Activated naive CD4-positive, alpha-beta T cell treated with Interleukin-2 at 50 U/mL for 16 hours (primary cell): Measurements from ENCODE around the gene TOPORS.

Experiments
- DNase-seq: peaks from one replicate; pipeline ENCODE4 v3.0.0-alpha.2; 2020

The TOPORS gene

GRCh38 chr9:32501868-32502267 is 50.5 kb downstream of the TOPORS start:
- no peak for DNase-seq

- DNase-seq = no peak
These were observed 51.6 kb downstream of the TOPORS start for GRCh38 chr9:32500768-32501167.

GRCh38 chr9:32497921-32498320 is 54.5 kb downstream of the TOPORS start:
- DNase-seq = no peak

- DNase-seq = no peak
These were observed 61.8 kb downstream of the TOPORS start for GRCh38 chr9:32490601-32491000.
